GM19397 (cell line): ENCODE measurements around the gene ROPN1B.

Source experiments
- ATAC-seq: cut with Tn5 transposase; IDR thresholded peaks from one replicate; pipeline ENCODE4 v1.9.1; 2021; ENCODE audit warnings: mild to moderate bottlenecking, moderate library complexity; ENCODE audit not compliant: unreplicated experiment

Gene ROPN1B

DNA sequence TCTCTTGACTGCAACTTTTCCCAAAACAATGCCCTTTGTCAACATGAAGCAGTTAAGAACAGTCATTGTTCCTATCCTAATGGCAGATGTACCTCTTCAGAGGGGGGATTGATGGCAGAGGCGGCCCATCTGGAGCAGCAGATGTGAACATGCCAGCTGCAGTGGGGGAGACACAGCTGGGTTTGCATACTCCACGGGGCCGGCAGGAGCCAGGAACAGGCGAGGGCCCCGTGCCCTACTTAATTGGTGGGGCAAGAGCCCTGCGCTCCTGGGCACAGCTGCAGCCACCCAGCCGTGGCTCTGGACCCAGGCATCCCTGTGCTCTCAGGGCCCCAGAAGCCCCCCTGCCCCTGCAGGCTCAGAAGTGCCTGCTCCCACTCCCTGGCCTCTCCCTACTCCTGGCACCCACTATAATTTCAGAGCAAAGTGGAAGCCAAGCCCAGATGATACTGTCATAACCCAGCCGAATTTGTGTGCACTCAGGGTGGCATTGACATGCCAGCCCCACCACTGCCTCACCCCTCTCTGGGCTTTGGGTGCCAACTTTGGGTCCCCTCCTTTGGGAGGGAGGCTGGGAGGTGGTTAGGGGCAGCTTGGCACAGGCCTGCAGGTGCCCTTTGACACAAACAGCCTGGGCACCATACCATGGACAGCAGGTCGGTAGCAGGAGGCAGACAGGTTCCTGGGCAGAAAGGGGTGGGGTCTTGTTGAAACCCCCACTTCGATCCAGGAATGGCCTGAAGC is 34.6 kb downstream of the ROPN1B start:
- ATAC-seq = no peak

- ATAC-seq = no peak
These were observed 35.2 kb downstream of the ROPN1B start for GRCh38 chr3:126004217-126004616.

- no peak for ATAC-seq
These were observed 35.7 kb downstream of the ROPN1B start for GRCh38 chr3:126004692-126005091.

- ATAC-seq = no peak
These were observed 37.0 kb downstream of the ROPN1B start for GRCh38 chr3:126005951-126006350.

- ATAC-seq = no peak
These were observed 39.2 kb downstream of the ROPN1B start for GRCh38 chr3:126008219-126008618.

GRCh38 chr3:126009181-126009580 is 40.2 kb downstream of the ROPN1B start:
- no peak for ATAC-seq

DNA sequence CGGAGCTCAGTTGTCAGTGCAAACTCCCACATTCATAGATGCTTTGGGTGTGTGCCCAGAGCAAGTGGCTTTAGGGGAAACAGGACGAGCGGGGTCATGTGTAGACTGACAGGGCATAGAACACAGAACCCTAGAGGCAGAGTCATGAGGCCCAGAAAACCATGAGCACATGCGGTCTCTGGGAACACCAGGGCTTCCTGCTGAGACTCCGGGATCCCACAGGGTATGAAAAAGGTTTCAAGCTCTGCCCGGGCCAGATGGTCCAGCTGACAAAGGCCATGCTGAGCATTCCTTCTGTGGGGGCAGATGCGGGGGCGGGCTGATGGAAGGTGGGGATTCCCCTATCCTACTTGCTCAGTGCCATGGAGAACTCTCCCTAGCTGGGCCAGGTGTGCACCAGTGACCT is 44.8 kb downstream of the ROPN1B start:
- no peak for ATAC-seq

DNA sequence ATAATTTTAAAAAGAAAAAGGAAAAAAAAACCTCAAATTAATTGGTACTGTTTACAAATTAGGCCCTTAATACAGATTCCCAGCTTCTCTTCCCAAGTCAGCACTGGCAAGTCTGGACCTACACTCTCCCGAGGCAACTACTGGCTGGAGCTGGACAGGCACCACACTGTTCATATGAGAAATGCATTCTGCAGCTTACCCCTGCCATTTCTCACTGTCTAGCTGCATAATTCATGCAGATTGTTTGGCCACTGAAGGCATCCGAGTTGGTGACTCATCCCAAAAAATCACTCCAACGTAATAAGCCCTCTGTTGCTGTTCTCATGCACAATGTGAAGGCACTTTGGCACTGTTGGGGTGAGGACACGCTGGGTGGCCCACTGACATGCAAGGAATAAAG is 45.3 kb downstream of the ROPN1B start:
- ATAC-seq = no peak

- ATAC-seq = no peak
These were observed 46.1 kb downstream of the ROPN1B start for GRCh38 chr3:126015075-126015474.

DNA sequence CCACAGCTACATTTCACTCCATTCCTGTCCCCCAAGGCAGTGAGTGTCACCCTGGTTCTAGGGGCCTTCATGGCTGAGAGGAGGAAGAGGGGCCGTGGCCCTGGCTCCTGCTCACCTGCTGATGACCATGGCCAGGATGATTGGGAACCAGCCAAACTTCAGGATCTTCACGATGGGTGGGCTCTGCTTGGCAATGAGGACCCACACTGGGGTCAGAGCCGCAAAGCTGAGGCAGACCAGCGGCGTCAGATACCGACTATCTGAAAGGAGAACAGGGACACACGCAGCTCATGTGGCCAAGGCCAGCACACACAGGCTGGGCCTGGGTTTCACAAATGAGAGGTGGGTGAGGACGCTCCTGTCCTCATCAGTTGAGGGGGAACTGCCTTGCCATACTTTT is 47.6 kb downstream of the ROPN1B start:
- no peak for ATAC-seq

DNA sequence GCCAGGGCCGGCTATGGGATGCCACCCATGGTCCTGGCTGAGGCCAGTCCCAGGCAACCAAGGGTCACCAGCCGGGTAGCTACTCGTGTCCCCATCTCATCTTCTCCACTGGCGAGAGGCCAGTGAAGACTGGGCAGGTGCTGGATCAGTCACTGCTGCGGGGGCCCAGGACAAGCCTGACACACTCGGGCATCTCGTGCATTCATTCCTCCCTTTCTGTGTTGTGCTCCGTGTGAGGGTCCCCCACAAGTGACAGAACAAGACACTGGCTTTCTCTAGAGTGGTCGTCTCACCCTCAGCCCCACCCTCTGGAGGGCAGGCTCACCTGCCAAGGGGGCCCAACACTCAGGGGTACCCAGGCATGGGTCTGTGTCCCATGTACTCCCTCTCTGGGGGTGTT is 48.4 kb downstream of the ROPN1B start:
- no peak for ATAC-seq

DNA sequence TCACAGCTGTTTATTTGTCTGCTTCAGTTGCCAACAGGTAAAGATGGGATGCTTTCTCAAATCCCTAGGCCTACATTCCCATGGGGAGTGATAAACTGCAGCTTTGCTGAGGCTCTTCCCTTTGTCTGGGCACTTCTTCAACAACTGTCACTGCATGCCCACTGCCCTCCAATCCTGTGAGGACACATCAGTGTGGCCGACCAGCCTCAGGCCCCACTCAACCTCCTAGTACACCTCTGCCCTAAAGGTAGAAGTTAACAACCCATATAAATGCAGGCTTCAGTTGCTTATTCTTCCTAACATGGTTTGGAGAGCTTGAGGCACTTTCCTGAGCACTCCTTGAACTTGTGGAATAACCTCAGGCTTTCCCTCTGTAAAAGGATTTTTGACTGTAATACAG is 49.6 kb downstream of the ROPN1B start:
- ATAC-seq = no peak

DNA sequence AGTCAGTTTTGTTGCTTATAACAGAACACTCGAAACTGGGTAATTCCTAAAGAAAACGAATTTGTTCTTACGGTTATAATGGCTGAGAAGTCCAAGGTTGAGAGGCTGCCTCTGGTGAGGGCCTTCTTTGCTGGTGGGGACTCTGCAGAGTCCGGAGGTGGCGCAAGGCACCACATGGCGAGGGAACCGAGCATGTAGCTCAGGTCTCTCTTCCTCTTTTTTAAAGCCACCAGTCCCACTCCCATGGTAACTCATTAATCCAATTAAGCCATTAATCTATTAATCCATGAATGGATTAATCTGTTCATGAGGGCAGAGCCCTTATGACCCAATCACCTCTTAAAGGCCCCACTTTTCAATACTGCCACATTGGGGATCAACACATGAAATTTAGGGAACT is 50.0 kb downstream of the ROPN1B start:
- no peak for ATAC-seq

- no peak for ATAC-seq
These were observed 50.7 kb downstream of the ROPN1B start for GRCh38 chr3:126019683-126020082.

GRCh38 chr3:126021224-126021623 is 52.2 kb downstream of the ROPN1B start:
- no peak for ATAC-seq

DNA sequence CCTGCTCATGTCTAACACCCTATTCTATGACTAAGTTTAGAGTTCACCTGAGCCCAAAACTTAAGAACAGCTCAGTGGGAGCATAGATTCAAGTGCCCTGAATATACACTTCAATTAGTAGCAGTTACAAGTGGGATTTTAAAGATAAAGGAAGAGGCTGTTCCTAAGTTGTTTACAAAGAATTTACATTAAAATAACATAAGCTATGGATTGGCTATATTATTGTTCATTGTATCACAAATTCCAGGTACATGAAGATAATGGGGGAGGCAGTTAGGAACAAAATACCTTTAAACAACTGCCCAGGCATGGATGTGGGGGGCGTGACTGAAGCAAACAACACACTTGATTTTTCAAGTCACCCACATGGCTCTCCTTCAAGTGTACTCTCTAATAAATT is 52.7 kb downstream of the ROPN1B start:
- ATAC-seq = no peak

DNA sequence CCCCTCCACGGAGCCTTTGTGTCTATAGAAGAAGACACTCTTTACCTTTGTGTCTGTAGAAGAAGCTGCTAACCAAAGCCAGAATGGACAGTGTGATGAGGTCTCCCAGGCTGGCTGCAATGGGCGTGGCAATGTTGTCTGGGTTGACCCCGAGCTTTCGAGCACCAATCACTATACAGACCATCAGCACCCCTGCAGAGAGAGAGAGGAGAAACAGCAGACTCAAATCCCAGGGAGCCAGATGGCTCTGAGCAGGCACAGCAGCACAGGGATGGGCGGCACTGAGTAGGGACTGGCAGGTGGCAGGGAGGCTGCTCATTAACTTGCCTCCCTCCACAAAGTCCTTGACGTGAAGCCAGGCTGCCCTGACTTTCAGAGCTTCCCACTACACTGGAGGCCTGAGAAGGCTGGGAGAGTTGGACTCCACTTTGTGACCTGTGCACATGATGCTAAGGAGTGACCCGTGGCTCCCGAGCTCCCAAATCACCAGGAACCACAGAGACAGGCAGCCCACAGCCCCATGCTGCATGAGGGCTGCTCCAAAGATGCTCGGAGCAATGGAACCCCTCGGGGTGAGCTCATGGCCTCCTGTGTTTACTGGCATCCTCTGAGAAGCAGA is 53.9 kb downstream of the ROPN1B start:
- no peak for ATAC-seq

DNA sequence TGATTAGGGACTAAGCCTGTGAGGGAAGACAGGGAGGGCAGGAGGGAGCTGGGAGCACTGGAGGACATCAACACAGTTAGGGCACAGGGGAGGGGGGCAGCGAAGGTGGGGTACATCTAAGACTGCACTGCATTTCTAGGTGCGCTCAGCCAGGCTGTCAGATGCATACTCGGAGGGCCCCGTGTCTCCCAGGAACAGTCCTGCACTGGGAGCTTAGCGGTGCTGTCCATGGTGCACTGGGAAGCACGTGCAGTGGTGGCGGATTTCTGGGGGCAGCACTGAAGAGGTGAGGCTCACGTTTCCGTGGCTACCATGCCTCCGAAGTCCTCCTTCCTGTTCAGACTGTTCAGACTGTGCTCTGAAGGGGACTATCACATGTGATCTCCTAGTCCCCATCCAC is 54.4 kb downstream of the ROPN1B start:
- ATAC-seq = no peak

GRCh38 chr3:126024049-126024854 is 55.3 kb downstream of the ROPN1B start:
- ATAC-seq = no peak

DNA sequence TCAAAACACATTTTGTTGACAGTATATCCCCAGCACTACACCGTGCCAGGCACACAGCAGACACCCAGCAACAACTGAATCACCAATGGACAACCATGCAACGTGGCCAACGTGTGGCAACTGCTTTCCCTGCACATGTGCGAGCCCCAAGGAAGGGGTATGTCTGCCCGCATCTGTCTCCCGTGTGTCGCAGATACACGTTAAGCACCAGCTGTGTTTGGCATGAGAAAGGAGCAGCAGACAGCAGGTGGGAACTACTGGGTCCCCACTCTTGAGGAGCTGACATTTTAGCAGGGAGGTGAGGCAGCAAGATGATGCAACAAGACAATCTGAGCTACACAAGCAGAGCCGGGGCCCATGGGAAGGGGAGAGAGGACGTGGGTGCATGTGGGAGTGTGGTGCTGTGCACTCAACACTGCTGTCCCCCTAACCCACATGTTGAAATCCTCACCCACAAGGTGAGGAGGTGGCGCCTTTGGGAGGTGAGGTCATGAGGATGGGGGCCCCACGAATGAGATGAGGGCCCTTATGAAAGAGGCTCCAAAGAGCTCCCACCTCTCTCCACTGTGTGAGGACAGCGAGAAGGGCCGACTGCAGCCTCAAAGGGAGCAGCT is 56.2 kb downstream of the ROPN1B start:
- no peak for ATAC-seq

- no peak for ATAC-seq
These were observed 56.9 kb downstream of the ROPN1B start for GRCh38 chr3:126025862-126026261.
